HG03354 (cell line): ENCODE results near the gene KRTAP4-3.
"Not testable (repeated sequence)": the region's sequence is repeated elsewhere in the genome, so short reads cannot be mapped to it uniquely, and the experiment has no call there.

ENCODE experiments used
- ATAC-seq: cut with Tn5 transposase; IDR thresholded peaks from one replicate; pipeline ENCODE4 v1.9.1; 2021; ENCODE audit warnings: mild to moderate bottlenecking; ENCODE audit not compliant: unreplicated experiment, poor library complexity, severe bottlenecking

The KRTAP4-3 gene

GRCh38 chr17:41160190-41160589, 7.8 kb downstream of the KRTAP4-3 start:
- ATAC-seq, result not testable (repeated sequence)

- ATAC-seq, result no peak
These were observed 14.2 kb downstream of the KRTAP4-3 start for GRCh38 chr17:41153856-41154255.

- ATAC-seq, result no peak
These were observed 16.5 kb downstream of the KRTAP4-3 start for GRCh38 chr17:41151525-41151924.

- no peak for ATAC-seq
These were observed 18.0 kb downstream of the KRTAP4-3 start for GRCh38 chr17:41150026-41150425.

- no peak for ATAC-seq
These were observed 18.4 kb downstream of the KRTAP4-3 start, which contains the start of gene KRTAP4-5 for GRCh38 chr17:41149652-41149985. TSS of gene KRTAP4-5 (minus strand) at chr17:41149825. CDS start at chr17:41149767, 58 bp downstream.

GRCh38 chr17:41148971-41149651, 18.9 kb downstream of the KRTAP4-3 start:
- ATAC-seq, result not testable (repeated sequence)

GRCh38 chr17:41147531-41148204, 20.4 kb downstream of the KRTAP4-3 start:
- ATAC-seq, result no peak

- ATAC-seq, result no peak
These were observed 22.8 kb downstream of the KRTAP4-3 start for GRCh38 chr17:41145261-41145660.

- no peak for ATAC-seq
These were observed 23.2 kb downstream of the KRTAP4-3 start for GRCh38 chr17:41144846-41145245.

- ATAC-seq, result no peak
These were observed 26.7 kb downstream of the KRTAP4-3 start for GRCh38 chr17:41141361-41141760.

GRCh38 chr17:41140360-41141131, 27.5 kb downstream of the KRTAP4-3 start, which contains the start of gene KRTAP4-6:
TSS of gene KRTAP4-6 (minus strand) at chr17:41140544. CDS start at chr17:41140487, 57 bp downstream.
- no peak for ATAC-seq

- not testable (repeated sequence) for ATAC-seq
These were observed 28.2 kb downstream of the KRTAP4-3 start for GRCh38 chr17:41139865-41140264.

GRCh38 chr17:41133880-41134735, 33.9 kb downstream of the KRTAP4-3 start:
- ATAC-seq, result no peak

- ATAC-seq, result no peak
These were observed 36.0 kb downstream of the KRTAP4-3 start for GRCh38 chr17:41131979-41132378.

GRCh38 chr17:41127371-41127770, 40.6 kb downstream of the KRTAP4-3 start:
- no peak for ATAC-seq

- no peak for ATAC-seq
These were observed 41.6 kb downstream of the KRTAP4-3 start for GRCh38 chr17:41126412-41126811.

GRCh38 chr17:41125064-41125463, 43.0 kb downstream of the KRTAP4-3 start:
- no peak for ATAC-seq

- not testable (repeated sequence) for ATAC-seq
These were observed 44.0 kb downstream of the KRTAP4-3 start, which contains the start of gene KRTAP4-12 for GRCh38 chr17:41123991-41124371. TSS of gene KRTAP4-12 (minus strand) at chr17:41124182. CDS start at chr17:41124122, 60 bp downstream.

- not testable (repeated sequence) for ATAC-seq
These were observed 44.6 kb downstream of the KRTAP4-3 start for GRCh38 chr17:41123292-41123990.
